ENCODE measurements around the gene AUTS2.

Gene AUTS2

GRCh38 chr7:70710011-70710480 lies 1111.8 kb downstream of the AUTS2 start (continued):
- TF ChIP-seq ELK4 (IDR thresholded peaks at IDR 0.05; ENCODE audit: borderline replicate concordance, low read depth, low read length) (no peak), ZNF157 (tag by site-specific recombination; IDR thresholded peaks at IDR 0.05) (no peak), HOXD13 (CRISPR knock-in tag; IDR thresholded peaks at IDR 0.05; ENCODE audit: borderline replicate concordance) (no peak), MYNN (tag by site-specific recombination; IDR thresholded peaks at IDR 0.05; ENCODE audit: borderline replicate concordance) (peak; percentile 55; the same call in 1 of the 2 replicates), TCF7L2 (IDR thresholded peaks at IDR 0.05; ENCODE audit: borderline replicate concordance, low read depth, low read length) (peak; percentile 57; the same call in 1 of the 2 replicates), ZNF626 (tag by site-specific recombination; IDR thresholded peaks at IDR 0.05) (no peak), ZNF768 (tag by site-specific recombination; IDR thresholded peaks at IDR 0.05) (no peak), ZNF174 (tag by site-specific recombination; IDR thresholded peaks at IDR 0.05) (no peak), ZNF202 (tag by site-specific recombination; IDR thresholded peaks at IDR 0.05; ENCODE audit: borderline replicate concordance) (no peak), ZNF501 (tag by site-specific recombination; IDR thresholded peaks at IDR 0.05) (no peak), ZNF433 (tag by site-specific recombination; IDR thresholded peaks at IDR 0.05; ENCODE audit: low read depth) (no peak), ZBTB1 (tag by site-specific recombination; IDR thresholded peaks at IDR 0.05) (no peak), ZNF302 (tag by site-specific recombination; IDR thresholded peaks at IDR 0.05; ENCODE audit: low read depth) (no peak), ZNF645 (tag by site-specific recombination; IDR thresholded peaks at IDR 0.05) (no peak), ZNF214 (tag by site-specific recombination; IDR thresholded peaks at IDR 0.05; ENCODE audit: borderline replicate concordance) (no peak), ZFP37 (tag by site-specific recombination; IDR thresholded peaks at IDR 0.05) (no peak), PATZ1 (tag by site-specific recombination; IDR thresholded peaks at IDR 0.05) (peak; percentile 90), SP2 (tag by site-specific recombination; IDR thresholded peaks at IDR 0.05) (no peak), ZNF341 (tag by site-specific recombination; IDR thresholded peaks at IDR 0.05; ENCODE audit: low read depth) (no peak), ZNF623 (tag by site-specific recombination; IDR thresholded peaks at IDR 0.05) (no peak), GLIS1 (tag by site-specific recombination; IDR thresholded peaks at IDR 0.05) (peak; percentile 97), ZNF350 (tag by site-specific recombination; IDR thresholded peaks at IDR 0.05) (no peak), ZNF292 (tag by site-specific recombination; IDR thresholded peaks at IDR 0.05; ENCODE audit: borderline replicate concordance, low read depth) (no peak), EGR2 (tag by site-specific recombination; IDR thresholded peaks at IDR 0.05; ENCODE audit: low read depth) (no peak), KLF7 (tag by site-specific recombination; IDR thresholded peaks at IDR 0.05; ENCODE audit: borderline replicate concordance) (no peak), ZNF221 (tag by site-specific recombination; IDR thresholded peaks at IDR 0.05; ENCODE audit: borderline replicate concordance) (no peak), SP7 (tag by site-specific recombination; IDR thresholded peaks at IDR 0.05) (peak; percentile 90), ZNF624 (tag by site-specific recombination; IDR thresholded peaks at IDR 0.05) (no peak), ZNF704 (tag by site-specific recombination; IDR thresholded peaks at IDR 0.05) (no peak)
- TF ChIP-seq, protein P1, sequence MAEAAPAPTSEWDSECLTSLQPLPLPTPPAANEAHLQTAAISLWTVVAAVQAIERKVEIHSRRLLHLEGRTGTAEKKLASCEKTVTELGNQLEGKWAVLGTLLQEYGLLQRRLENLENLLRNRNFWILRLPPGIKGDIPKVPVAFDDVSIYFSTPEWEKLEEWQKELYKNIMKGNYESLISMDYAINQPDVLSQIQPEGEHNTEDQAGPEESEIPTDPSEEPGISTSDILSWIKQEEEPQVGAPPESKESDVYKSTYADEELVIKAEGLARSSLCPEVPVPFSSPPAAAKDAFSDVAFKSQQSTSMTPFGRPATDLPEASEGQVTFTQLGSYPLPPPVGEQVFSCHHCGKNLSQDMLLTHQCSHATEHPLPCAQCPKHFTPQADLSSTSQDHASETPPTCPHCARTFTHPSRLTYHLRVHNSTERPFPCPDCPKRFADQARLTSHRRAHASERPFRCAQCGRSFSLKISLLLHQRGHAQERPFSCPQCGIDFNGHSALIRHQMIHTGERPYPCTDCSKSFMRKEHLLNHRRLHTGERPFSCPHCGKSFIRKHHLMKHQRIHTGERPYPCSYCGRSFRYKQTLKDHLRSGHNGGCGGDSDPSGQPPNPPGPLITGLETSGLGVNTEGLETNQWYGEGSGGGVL (tag by site-specific recombination; IDR thresholded peaks at IDR 0.05): 0 out of 2 replicates have a peak, but pooled peaks have one; percentile 14
- TF ChIP-seq, protein P2, sequence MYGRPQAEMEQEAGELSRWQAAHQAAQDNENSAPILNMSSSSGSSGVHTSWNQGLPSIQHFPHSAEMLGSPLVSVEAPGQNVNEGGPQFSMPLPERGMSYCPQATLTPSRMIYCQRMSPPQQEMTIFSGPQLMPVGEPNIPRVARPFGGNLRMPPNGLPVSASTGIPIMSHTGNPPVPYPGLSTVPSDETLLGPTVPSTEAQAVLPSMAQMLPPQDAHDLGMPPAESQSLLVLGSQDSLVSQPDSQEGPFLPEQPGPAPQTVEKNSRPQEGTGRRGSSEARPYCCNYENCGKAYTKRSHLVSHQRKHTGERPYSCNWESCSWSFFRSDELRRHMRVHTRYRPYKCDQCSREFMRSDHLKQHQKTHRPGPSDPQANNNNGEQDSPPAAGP (tag by site-specific recombination; IDR thresholded peaks at IDR 0.05): no peak
- TF ChIP-seq, protein P3, sequence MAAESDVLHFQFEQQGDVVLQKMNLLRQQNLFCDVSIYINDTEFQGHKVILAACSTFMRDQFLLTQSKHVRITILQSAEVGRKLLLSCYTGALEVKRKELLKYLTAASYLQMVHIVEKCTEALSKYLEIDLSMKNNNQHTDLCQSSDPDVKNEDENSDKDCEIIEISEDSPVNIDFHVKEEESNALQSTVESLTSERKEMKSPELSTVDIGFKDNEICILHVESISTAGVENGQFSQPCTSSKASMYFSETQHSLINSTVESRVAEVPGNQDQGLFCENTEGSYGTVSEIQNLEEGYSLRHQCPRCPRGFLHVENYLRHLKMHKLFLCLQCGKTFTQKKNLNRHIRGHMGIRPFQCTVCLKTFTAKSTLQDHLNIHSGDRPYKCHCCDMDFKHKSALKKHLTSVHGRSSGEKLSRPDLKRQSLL (tag by site-specific recombination; IDR thresholded peaks at IDR 0.05): no peak
